K562 (cell line): ENCODE results near the gene CCDC28B. TPM values are rescaled to one million over a fixed set of nuclear protein-coding genes. Genes with fewer than 3 reads are reported as not detected.

ENCODE experiments used
- CBX1 ChIP-seq: sonication (generic); IDR thresholded peaks from 2 replicates; pipeline ENCODE4 v1.6.1; 2016; ENCODE audit warnings: antibody characterized with exemption, low read depth, mild to moderate bottlenecking
- CREB5 ChIP-seq: fragments of 250-450 bp; sonication (Bioruptor Pico); IDR thresholded peaks from 2 replicates; pipeline ENCODE4 v1.5.0; 2020; ENCODE audit warnings: mild to moderate bottlenecking
- FOXJ2 ChIP-seq: fragments of 200-800 bp; sonication (Bioruptor generic); IDR thresholded peaks from 2 replicates; pipeline ENCODE4 v1.6.1; 2016; ENCODE audit warnings: missing genetic modification characterization, missing compliant biosample characterization
- HMBOX1 ChIP-seq: sonication (generic); IDR thresholded peaks from 2 replicates; pipeline ENCODE4 v1.6.1; 2016
- KDM5B ChIP-seq: fragments of 200-600 bp; sonication (generic); IDR thresholded peaks from 2 replicates; pipeline ENCODE4 v1.6.1; 2012; ENCODE audit warnings: low read depth, mild to moderate bottlenecking, moderate library complexity, low read length, control low read depth, inconsistent platforms; ENCODE audit not compliant: insufficient replicate concordance
- MEF2D ChIP-seq: conservative IDR thresholded peaks from 2 replicates; pipeline ENCODE4 v1.6.1; 2016; ENCODE audit warnings: low read depth, missing genetic modification characterization, missing compliant biosample characterization
- NFE2 ChIP-seq: IDR thresholded peaks from 2 replicates; pipeline ENCODE4 v1.6.1; 2014; ENCODE audit warnings: antibody characterized with exemption, low read depth
- TEAD1 ChIP-seq, 2 experiments: fragments of 450-650 bp in 1 of 2; sonication (generic) in 1 of 2; formaldehyde crosslinking; IDR thresholded peaks; 2 replicates each; pipeline versions ENCODE4 v1.4.0 to v1.8.0; 2020 to 2022; ENCODE audit warnings: mild to moderate bottlenecking in 2 of 2, missing genetic modification reagents in 1 of 2
- TEAD4 ChIP-seq, 2 experiments: sonication (generic) in 1 of 2; formaldehyde crosslinking in 1 of 2; IDR thresholded peaks; 2 replicates each; pipeline versions ENCODE4 v1.6.1 to v1.8.0; 2012 to 2022; ENCODE audit warnings: borderline replicate concordance in 1 of 2, inconsistent platforms in 1 of 2, low read length in 1 of 2, mild to moderate bottlenecking in 1 of 2, missing genetic modification reagents in 1 of 2
- THRAP3 ChIP-seq: fragments of 450-650 bp; IDR thresholded peaks from 2 replicates; pipeline ENCODE4 v1.6.1; 2016; ENCODE audit warnings: mild to moderate bottlenecking, inconsistent platforms, borderline replicate concordance
- THRB ChIP-seq: fragments of 450-650 bp; formaldehyde crosslinking; conservative IDR thresholded peaks from 2 replicates; pipeline ENCODE4 v1.4.0; 2022; ENCODE audit warnings: mild to moderate bottlenecking, missing genetic modification characterization
- ZNF133 ChIP-seq: fragments of 250-450 bp; sonication (Bioruptor Pico); IDR thresholded peaks from 2 replicates; pipeline ENCODE4 v1.4.0; 2020; ENCODE audit warnings: mild to moderate bottlenecking
- ZNF212 ChIP-seq: fragments of 450-650 bp; formaldehyde crosslinking; IDR thresholded peaks from 2 replicates; pipeline ENCODE4 v1.4.0; 2020; ENCODE audit warnings: mild to moderate bottlenecking
- ZNF511 ChIP-seq: sonication (generic); formaldehyde crosslinking; IDR thresholded peaks from 2 replicates; pipeline ENCODE4 v1.8.0; 2022; ENCODE audit warnings: mild to moderate bottlenecking, missing genetic modification reagents
- polyA plus RNA-seq, 8 experiments: library from polyadenylated mRNA; depleted of rRNA in 4 of 8; stranded (reverse) in 5 of 8; unstranded in 3 of 8; fragments of >200 nt; fragmentation: Nextera tagmentation in 2 of 8; fragmentation: Illumina TruSeq in 1 of 8; extraction: Ambion mirVana in 2 of 8; extraction: Trizol in 1 of 8; gene quantifications; 2 replicates each; pipeline versions ENCODE4 v1.2.1 to v1.2.3, GENCODE V29; 2011 to 2014; ENCODE audit warnings: inconsistent platforms in 1 of 8, missing spikeins in 1 of 8
- total RNA-seq, 7 experiments: library from RNA; depleted of rRNA in 6 of 7; stranded (reverse); fragments of >200 nt in 6 of 7; fragmentation: Illumina TruSeq in 2 of 7; extraction: Trizol in 2 of 7; gene quantifications; 2 replicates each; pipeline versions ENCODE4 v1.2.1 to v1.2.3, GENCODE V29; 2011 to 2021; ENCODE audit warnings: low replicate concordance in 1 of 7
- TF ChIP-seq, protein P1 (sequence below): fragments of 450-650 bp; IDR thresholded peaks from 2 replicates; pipeline ENCODE4 v1.6.1; 2018; ENCODE audit not compliant: partially characterized antibody
- TF ChIP-seq, protein P2 (sequence below): fragments of 250-450 bp; sonication (Bioruptor Pico); IDR thresholded peaks from 2 replicates; pipeline ENCODE4 v1.4.0; 2020; ENCODE audit warnings: mild to moderate bottlenecking, moderate library complexity
- TF ChIP-seq, protein P3 (sequence below), 2 experiments: fragments of 450-650 bp in 1 of 2; sonication (generic) in 1 of 2; formaldehyde crosslinking; conservative IDR thresholded peaks; 2 replicates each; pipeline versions ENCODE4 v1.4.0 to v1.8.1; 2020 to 2022; ENCODE audit warnings: mild to moderate bottlenecking in 1 of 2, missing genetic modification reagents in 1 of 2

The CCDC28B gene
- total and polyA plus RNA-seq, 9 of the 15 experiments (the other 6 are each of a cell fraction or from before 2014, with no cell fraction given): 5.7 to 54.5 (median 31.7) TPM

- TF ChIP-seq, protein P1, sequence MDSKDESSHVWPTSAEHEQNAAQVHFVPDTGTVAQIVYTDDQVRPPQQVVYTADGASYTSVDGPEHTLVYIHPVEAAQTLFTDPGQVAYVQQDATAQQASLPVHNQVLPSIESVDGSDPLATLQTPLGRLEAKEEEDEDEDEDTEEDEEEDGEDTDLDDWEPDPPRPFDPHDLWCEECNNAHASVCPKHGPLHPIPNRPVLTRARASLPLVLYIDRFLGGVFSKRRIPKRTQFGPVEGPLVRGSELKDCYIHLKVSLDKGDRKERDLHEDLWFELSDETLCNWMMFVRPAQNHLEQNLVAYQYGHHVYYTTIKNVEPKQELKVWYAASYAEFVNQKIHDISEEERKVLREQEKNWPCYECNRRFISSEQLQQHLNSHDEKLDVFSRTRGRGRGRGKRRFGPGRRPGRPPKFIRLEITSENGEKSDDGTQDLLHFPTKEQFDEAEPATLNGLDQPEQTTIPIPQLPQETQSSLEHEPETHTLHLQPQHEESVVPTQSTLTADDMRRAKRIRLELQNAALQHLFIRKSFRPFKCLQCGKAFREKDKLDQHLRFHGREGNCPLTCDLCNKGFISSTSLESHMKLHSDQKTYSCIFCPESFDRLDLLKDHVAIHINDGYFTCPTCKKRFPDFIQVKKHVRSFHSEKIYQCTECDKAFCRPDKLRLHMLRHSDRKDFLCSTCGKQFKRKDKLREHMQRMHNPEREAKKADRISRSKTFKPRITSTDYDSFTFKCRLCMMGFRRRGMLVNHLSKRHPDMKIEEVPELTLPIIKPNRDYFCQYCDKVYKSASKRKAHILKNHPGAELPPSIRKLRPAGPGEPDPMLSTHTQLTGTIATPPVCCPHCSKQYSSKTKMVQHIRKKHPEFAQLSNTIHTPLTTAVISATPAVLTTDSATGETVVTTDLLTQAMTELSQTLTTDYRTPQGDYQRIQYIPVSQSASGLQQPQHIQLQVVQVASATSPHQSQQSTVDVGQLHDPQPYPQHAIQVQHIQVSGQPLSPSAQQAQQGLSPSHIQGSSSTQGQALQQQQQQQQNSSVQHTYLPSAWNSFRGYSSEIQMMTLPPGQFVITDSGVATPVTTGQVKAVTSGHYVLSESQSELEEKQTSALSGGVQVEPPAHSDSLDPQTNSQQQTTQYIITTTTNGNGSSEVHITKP: no peak
- TF ChIP-seq ZNF212 (CRISPR knock-in tag) (no peak), ZNF133 (CRISPR knock-in tag) (peak; percentile 87; the same call in 1 of the 2 replicates), ZNF511 (CRISPR knock-in tag) (no peak), NFE2 (no peak), TEAD4 (IDR thresholded peaks at IDR 0.05; ENCODE audit: low read length) (peak; percentile 3; the same call in 1 of the 2 replicates), TEAD4 (CRISPR knock-in tag; IDR thresholded peaks at IDR 0.05; ENCODE audit: borderline replicate concordance) (no peak), THRAP3 (no peak), MEF2D (peak; percentile 72), THRB (peak; percentile 70; the same call in 1 of the 2 replicates), CBX1 (no peak), KDM5B (no peak), HMBOX1 (0 out of 2 replicates have a peak, but pooled peaks have one; percentile 8), CREB5 (CRISPR knock-in tag) (peak; percentile 34; the same call in 1 of the 2 replicates), TEAD1 (CRISPR knock-in tag; IDR thresholded peaks at IDR 0.05) (no peak), FOXJ2 (tag) (0 out of 2 replicates have a peak, but pooled peaks have one; percentile 64)
- TF ChIP-seq, protein P2, sequence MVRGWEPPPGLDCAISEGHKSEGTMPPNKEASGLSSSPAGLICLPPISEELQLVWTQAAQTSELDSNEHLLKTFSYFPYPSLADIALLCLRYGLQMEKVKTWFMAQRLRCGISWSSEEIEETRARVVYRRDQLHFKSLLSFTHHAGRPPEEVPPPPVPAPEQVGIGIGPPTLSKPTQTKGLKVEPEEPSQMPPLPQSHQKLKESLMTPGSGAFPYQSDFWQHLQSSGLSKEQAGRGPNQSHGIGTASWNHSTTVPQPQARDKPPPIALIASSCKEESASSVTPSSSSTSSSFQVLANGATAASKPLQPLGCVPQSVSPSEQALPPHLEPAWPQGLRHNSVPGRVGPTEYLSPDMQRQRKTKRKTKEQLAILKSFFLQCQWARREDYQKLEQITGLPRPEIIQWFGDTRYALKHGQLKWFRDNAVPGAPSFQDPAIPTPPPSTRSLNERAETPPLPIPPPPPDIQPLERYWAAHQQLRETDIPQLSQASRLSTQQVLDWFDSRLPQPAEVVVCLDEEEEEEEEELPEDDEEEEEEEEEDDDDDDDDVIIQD (CRISPR knock-in tag): 0 out of 2 replicates have a peak, but pooled peaks have one; percentile 83
- TF ChIP-seq, protein P3, sequence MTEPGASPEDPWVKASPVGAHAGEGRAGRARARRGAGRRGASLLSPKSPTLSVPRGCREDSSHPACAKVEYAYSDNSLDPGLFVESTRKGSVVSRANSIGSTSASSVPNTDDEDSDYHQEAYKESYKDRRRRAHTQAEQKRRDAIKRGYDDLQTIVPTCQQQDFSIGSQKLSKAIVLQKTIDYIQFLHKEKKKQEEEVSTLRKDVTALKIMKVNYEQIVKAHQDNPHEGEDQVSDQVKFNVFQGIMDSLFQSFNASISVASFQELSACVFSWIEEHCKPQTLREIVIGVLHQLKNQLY (CRISPR knock-in tag; conservative IDR thresholded peaks at IDR 0.05): no peak
Measured at GRCh38 chr1:32179193-32179442, 21.3 kb upstream of the CCDC28B start (continued).
